AG09309 (cell line): ENCODE data around the gene BRINP1.
"Not testable (repeated sequence)": the region's sequence is repeated elsewhere in the genome, so short reads cannot be mapped to it uniquely, and the experiment has no call there.

Experiments used
- DNase-seq: peaks from one replicate; pipeline ENCODE4 v3.0.0-alpha.2; 2010; ENCODE audit warnings: low read depth
- H3K4me3 ChIP-seq: 2 replicates; pipeline ENCODE4 v1.5.1; 2011; ENCODE audit warnings: mild to moderate bottlenecking, low read depth, low read length, moderate library complexity; ENCODE audit not compliant: control insufficient read depth
- TF ChIP-seq, protein P1 (sequence below): IDR thresholded peaks from 2 replicates; pipeline ENCODE4 v1.5.1; 2011; ENCODE audit warnings: mild to moderate bottlenecking, low read depth, low read length, inconsistent platforms; ENCODE audit not compliant: insufficient read depth, control insufficient read depth; ENCODE audit errors: missing control alignments

Gene BRINP1

DNA sequence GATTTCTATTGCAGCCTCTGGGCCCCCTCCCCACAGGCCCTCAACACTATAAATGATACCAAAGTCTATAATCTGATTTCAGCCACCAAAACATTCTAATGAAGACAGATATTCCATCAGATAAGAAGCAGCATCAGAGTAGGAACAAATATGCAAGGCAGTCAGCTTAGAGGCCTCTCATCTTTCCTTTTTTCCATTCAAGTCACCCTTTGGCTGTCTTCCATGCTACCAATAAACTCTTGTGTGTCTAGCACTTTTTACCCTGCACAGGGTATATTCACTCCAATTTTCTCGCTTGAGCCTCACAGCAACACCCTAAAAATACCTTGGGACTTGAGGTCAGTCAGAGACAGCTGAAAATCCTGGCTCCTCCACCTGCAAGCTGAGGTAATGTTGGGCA lies 193.7 kb downstream of the BRINP1 start:
- no peak overlapping the region for H3K4me3 ChIP-seq
- TF ChIP-seq, protein P1, sequence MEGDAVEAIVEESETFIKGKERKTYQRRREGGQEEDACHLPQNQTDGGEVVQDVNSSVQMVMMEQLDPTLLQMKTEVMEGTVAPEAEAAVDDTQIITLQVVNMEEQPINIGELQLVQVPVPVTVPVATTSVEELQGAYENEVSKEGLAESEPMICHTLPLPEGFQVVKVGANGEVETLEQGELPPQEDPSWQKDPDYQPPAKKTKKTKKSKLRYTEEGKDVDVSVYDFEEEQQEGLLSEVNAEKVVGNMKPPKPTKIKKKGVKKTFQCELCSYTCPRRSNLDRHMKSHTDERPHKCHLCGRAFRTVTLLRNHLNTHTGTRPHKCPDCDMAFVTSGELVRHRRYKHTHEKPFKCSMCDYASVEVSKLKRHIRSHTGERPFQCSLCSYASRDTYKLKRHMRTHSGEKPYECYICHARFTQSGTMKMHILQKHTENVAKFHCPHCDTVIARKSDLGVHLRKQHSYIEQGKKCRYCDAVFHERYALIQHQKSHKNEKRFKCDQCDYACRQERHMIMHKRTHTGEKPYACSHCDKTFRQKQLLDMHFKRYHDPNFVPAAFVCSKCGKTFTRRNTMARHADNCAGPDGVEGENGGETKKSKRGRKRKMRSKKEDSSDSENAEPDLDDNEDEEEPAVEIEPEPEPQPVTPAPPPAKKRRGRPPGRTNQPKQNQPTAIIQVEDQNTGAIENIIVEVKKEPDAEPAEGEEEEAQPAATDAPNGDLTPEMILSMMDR, result no peak
- DNase-seq, result no peak

DNA sequence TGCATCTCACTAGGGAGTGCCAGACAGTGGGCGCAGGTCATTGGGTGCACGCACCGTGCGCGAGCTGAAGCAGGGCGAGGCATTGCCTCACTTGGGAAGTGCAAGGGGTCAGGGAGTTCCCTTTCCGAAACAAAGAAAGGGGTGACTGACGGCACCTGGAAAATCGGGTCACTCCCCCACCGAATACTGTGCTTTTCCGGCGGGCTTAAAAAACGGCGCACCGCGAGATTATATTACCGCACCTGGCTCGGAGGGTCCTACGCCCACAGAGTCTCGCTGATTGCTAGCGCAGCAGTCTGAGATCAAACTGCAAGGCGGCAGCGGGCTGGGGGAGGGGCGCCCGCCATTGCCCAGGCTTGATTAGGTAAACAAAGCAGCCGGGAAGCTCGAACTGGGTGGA lies 200.0 kb downstream of the BRINP1 start:
- not testable (repeated sequence) for H3K4me3 ChIP-seq, DNase-seq

DNA sequence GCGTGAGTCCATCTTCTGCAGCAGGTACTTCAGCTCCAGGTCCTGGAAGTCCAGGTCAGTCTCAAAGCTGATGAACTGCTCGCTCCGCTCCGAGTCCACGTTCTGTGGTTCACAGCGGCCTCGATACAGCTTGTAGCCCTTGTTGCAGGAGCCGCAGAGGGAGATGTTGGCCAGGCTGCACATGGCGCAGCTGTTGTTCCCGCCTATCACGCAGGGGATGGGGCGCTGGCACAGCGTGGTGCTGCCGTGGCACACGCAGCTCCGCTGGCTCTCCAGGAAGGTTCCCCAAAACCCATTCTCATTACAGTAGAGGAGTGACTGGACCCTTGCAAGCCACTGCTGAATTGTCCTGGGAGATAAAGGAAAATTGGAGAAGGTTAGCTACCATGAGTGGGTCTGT lies 201.4 kb downstream of the BRINP1 start:
- TF ChIP-seq, protein P1, result no peak
- H3K4me3 ChIP-seq, result no peak overlapping the region
- no peak for DNase-seq

DNA sequence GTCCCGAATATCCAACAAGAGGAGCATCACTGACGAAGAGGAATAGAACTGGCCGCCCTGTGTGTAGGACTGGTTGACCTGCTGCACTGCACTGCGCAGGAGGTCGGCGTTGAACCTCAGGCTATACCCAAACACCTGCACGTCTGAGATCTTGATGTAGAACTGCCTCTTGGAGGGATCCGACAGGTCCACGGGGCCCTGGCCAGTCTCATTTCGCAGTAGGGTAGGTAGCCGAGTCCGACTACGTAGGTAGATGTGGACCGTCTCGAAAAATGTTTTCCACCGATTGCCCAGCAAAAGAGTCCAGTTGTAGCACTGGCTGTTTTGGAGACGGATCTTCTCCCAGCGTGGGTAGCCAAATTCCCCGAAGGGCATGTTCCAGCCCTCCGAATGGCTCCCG lies 202.0 kb downstream of the BRINP1 start:
- DNase-seq, result no peak
- no peak overlapping the region for H3K4me3 ChIP-seq
- TF ChIP-seq, protein P1, result no peak

DNA sequence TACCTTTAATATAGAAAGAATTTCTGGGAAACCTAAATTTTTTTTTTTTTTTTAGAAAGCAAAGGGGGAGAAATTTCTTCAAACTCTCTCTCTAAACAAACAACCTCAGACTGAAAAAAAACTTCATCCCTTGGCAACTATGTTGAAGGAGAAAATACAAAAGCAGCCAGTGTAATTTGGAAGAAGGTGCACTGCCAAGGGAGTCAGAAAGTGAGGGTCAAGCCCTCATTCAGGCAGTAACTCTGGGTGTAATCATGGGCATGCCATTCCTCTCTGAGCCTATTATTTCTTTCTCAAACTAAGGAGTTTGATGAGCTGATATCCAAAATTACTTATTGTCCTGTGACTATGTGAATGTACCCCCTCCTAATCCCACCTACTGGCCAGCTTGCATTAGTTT lies 203.1 kb downstream of the BRINP1 start:
- no peak overlapping the region for H3K4me3 ChIP-seq
- no peak for DNase-seq
- TF ChIP-seq, protein P1, result no peak

DNA sequence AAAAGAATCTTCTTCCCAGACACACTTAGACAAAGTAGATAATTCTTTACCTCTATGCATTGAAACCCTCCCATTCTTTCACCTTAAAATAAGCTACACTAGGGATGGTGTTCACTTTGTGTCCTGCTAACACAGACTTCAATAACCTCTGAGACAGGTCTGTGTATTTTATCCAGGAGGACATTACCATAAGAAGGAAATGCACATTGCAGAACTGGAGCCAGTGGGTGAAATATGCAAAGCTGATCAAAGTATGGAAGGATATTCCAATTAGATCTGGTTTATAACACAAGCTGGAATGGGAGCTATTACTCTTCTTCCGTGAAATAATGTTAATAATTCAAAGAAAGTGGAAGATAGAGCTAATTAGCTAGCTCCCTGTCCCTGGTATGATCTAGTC lies 204.1 kb downstream of the BRINP1 start:
- no peak for DNase-seq
- TF ChIP-seq, protein P1, result no peak

DNA sequence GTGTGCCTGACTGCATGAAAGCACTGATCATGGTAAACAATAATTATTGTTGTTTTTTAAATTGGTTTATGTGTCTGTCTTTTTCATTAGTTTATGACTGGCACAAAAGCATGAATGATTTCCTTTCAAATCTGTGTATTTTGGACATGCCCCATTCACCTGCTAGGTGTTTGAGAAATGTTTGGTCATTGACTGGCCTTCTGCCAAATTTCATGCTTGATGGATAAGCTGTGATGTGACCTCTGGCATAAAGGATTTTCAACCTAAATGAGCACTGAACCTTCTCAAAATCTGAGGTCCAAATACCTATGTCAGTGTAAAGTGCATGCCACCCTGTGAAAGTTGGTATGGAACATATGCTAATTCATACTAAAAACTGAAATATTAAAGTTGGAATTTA lies 204.5 kb downstream of the BRINP1 start:
- no peak for DNase-seq
- H3K4me3 ChIP-seq, result no peak overlapping the region
- TF ChIP-seq, protein P1, result no peak

More for the DNA sequence above, 204.1 kb downstream of the BRINP1 start:
- H3K4me3 ChIP-seq, result no peak overlapping the region

DNA sequence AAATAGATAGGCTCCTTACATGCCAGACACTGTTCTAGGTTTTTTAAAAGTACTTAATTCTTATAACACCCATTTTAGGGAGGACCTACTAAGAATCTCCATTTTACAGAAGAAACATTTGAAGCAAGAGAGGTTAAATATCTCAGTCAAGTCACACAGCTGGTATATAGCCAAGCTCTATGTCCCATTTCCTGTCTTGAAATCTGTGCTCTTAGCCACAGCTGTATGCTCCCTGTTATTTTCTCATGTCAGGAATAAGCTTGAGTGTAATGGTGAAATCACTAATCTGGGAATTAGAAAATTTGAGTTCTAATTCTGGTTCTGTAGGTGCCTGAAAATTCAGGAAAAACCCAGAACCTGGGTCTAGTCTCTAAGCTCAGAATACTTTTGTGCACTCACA lies 208.7 kb downstream of the BRINP1 start:
- no peak overlapping the region for H3K4me3 ChIP-seq
- no peak for DNase-seq
- TF ChIP-seq, protein P1, result no peak
